HTR-8/SVneo (cell line): ENCODE measurements around the gene DSE.
A peak's percentile ranks its signal among the peaks of the same experiment; 100 is the strongest.

ENCODE experiments used
- DNase-seq: peaks from one replicate; pipeline ENCODE4 v3.0.0; 2011; ENCODE audit warnings: low spot score, mixed read lengths; ENCODE audit not compliant: insufficient read length
- FAIRE-seq: peaks from 2 replicates; lab custom pipeline; 2011; peaks lifted over from hg19 to GRCh38; lab: Jason Lieb, UNC

The DSE gene

GRCh38 chr6:116359131-116359530 lies 11.6 kb upstream of the DSE start:
- DNase-seq (no peak), FAIRE-seq (no peak)

GRCh38 chr6:116359835-116360234 lies 10.9 kb upstream of the DSE start:
- no peak for FAIRE-seq
- no peak for DNase-seq

GRCh38 chr6:116362276-116362675 lies 8.5 kb upstream of the DSE start:
- no peak for DNase-seq

GRCh38 chr6:116363759-116364158 lies 7.0 kb upstream of the DSE start:
- no peak for DNase-seq
- no peak for FAIRE-seq

More at GRCh38 chr6:116362276-116362675, 8.5 kb upstream of the DSE start:
- no peak for FAIRE-seq

GRCh38 chr6:116364321-116364720 lies 6.4 kb upstream of the DSE start:
- DNase-seq (no peak), FAIRE-seq (no peak)

GRCh38 chr6:116365743-116366142 lies 5.0 kb upstream of the DSE start:
- FAIRE-seq (no peak), DNase-seq (no peak)

- no peak for FAIRE-seq
- no peak for DNase-seq
These were observed 3.9 kb upstream of the DSE start for GRCh38 chr6:116366740-116367275.

GRCh38 chr6:116369540-116369939 lies 1.2 kb upstream of the DSE start:
- no peak for DNase-seq
- FAIRE-seq = no peak

GRCh38 chr6:116369964-116370759 lies 585 bp upstream of the DSE start:
- FAIRE-seq = no peak
- DNase-seq = no peak

- DNase-seq = peak; percentile 85
- peak; percentile 57 for FAIRE-seq
These were observed 572 bp downstream of the DSE start for GRCh38 chr6:116371120-116371917.

- FAIRE-seq = no peak
These were observed 1.1 kb downstream of the DSE start for GRCh38 chr6:116371918-116372209.

GRCh38 chr6:116373300-116373699 lies 2.6 kb downstream of the DSE start:
- DNase-seq = no peak
- FAIRE-seq = no peak

More at GRCh38 chr6:116371918-116372209, 1.1 kb downstream of the DSE start:
- no peak for DNase-seq

GRCh38 chr6:116373940-116374339 lies 3.2 kb downstream of the DSE start:
- FAIRE-seq = no peak
- no peak for DNase-seq

- no peak for FAIRE-seq
- no peak for DNase-seq
These were observed 3.8 kb downstream of the DSE start for GRCh38 chr6:116374586-116374985.

GRCh38 chr6:116375262-116375661 lies 4.5 kb downstream of the DSE start:
- FAIRE-seq = no peak

GRCh38 chr6:116376149-116376548 lies 5.4 kb downstream of the DSE start:
- DNase-seq (no peak), FAIRE-seq (no peak)

More at GRCh38 chr6:116375262-116375661, 4.5 kb downstream of the DSE start:
- DNase-seq = no peak

- no peak for FAIRE-seq
- DNase-seq = no peak
These were observed 9.0 kb downstream of the DSE start for GRCh38 chr6:116379764-116380163.

- no peak for DNase-seq
- FAIRE-seq = no peak
These were observed 9.6 kb downstream of the DSE start for GRCh38 chr6:116380346-116380745.

- no peak for FAIRE-seq
- DNase-seq = no peak
These were observed 10.3 kb downstream of the DSE start for GRCh38 chr6:116381000-116381399.

GRCh38 chr6:116382587-116382986 lies 11.8 kb downstream of the DSE start:
- FAIRE-seq = no peak
- DNase-seq = no peak

- no peak for DNase-seq
- no peak for FAIRE-seq
These were observed 14.1 kb downstream of the DSE start for GRCh38 chr6:116384727-116385458.
